Neutrophil (primary cell): ENCODE measurements around the gene NDOR1.

Source experiments
- H3K27ac ChIP-seq: fragments of 200-600 bp; sonication (generic); 2 replicates; pipeline ENCODE4 v1.5.1; 2016; ENCODE audit warnings: mild to moderate bottlenecking, moderate library complexity
- H3K27me3 ChIP-seq: fragments of 200-600 bp; sonication (generic); 2 replicates; pipeline ENCODE4 v1.6.0; 2016; ENCODE audit warnings: mild to moderate bottlenecking
- H3K36me3 ChIP-seq: fragments of 200-600 bp; sonication (generic); 2 replicates; pipeline ENCODE4 v1.5.1; 2017
- H3K4me1 ChIP-seq, 2 experiments: fragments of 200-600 bp in 1 of 2; sonication (generic) in 1 of 2; 1 replicate in 1 of 2; 2 replicates in 1 of 2; pipeline versions ENCODE4 v1.5.1 to v1.6.1; 2013 to 2016; ENCODE audit warnings: low read depth in 1 of 2, low read length in 1 of 2, mild to moderate bottlenecking in 1 of 2, moderate library complexity in 1 of 2; ENCODE audit not compliant: control insufficient read depth in 1 of 2, insufficient read depth in 1 of 2
- H3K4me3 ChIP-seq, 2 experiments: fragments of 200-600 bp in 1 of 2; sonication (generic) in 1 of 2; 1 replicate in 1 of 2; 2 replicates in 1 of 2; pipeline ENCODE4 v1.5.1; 2013 to 2016; ENCODE audit warnings: low read depth in 1 of 2, low read length in 1 of 2, mild to moderate bottlenecking in 1 of 2, moderate library complexity in 1 of 2
- H3K9me3 ChIP-seq: fragments of 200-600 bp; sonication (generic); 2 replicates; pipeline ENCODE4 v1.5.1; 2016
- TF ChIP-seq, protein P1 (sequence below): fragments of 200-600 bp; sonication (generic); IDR thresholded peaks from 2 replicates; pipeline ENCODE4 v1.5.1; 2016; ENCODE audit warnings: antibody characterized with exemption

Gene NDOR1

DNA sequence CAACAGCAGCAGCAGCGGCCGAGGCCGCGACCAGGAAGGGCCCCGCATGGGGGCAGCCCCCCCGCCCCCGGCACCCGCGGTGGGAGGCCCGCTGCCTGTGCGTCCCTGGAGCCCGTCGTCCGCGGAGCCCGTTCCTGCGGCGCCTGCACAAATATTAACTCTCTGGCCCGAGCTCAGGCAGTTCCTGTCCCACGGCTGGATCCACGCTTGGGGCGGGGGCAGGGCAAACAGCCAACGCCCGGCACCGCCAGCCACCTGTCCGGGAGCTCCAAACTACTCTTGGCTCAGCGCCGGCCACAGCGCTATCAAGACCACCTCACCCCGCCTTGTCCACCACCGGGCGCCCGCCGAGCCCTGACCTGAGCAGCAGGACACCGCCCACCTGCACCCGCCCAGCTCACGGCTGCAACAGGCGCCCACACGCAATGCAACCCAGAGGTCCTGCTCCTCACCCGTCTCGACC is 35.6 kb upstream of the NDOR1 start, which contains the start of gene LRRC26:
LRRC26 (minus strand) TSS at position 156 of the 463 bp plus-strand sequence; CDS start at position 48, 108 bp downstream.
- TF ChIP-seq, protein P1, sequence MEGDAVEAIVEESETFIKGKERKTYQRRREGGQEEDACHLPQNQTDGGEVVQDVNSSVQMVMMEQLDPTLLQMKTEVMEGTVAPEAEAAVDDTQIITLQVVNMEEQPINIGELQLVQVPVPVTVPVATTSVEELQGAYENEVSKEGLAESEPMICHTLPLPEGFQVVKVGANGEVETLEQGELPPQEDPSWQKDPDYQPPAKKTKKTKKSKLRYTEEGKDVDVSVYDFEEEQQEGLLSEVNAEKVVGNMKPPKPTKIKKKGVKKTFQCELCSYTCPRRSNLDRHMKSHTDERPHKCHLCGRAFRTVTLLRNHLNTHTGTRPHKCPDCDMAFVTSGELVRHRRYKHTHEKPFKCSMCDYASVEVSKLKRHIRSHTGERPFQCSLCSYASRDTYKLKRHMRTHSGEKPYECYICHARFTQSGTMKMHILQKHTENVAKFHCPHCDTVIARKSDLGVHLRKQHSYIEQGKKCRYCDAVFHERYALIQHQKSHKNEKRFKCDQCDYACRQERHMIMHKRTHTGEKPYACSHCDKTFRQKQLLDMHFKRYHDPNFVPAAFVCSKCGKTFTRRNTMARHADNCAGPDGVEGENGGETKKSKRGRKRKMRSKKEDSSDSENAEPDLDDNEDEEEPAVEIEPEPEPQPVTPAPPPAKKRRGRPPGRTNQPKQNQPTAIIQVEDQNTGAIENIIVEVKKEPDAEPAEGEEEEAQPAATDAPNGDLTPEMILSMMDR: no peak
- peaks cover 100% of the 10 kb centered on the region for H3K27me3 ChIP-seq
- H3K4me1 ChIP-seq: peaks cover 0 to 4% of the 10 kb centered on the region in 2 experiments
- no peaks in the 10 kb centered on the region for H3K36me3 ChIP-seq
- no peaks in the 10 kb centered on the region for H3K9me3 ChIP-seq
- no peak within 1 kb of the TSS for H3K4me3 ChIP-seq
- H3K27ac ChIP-seq: no peak within 1 kb of the TSS

DNA sequence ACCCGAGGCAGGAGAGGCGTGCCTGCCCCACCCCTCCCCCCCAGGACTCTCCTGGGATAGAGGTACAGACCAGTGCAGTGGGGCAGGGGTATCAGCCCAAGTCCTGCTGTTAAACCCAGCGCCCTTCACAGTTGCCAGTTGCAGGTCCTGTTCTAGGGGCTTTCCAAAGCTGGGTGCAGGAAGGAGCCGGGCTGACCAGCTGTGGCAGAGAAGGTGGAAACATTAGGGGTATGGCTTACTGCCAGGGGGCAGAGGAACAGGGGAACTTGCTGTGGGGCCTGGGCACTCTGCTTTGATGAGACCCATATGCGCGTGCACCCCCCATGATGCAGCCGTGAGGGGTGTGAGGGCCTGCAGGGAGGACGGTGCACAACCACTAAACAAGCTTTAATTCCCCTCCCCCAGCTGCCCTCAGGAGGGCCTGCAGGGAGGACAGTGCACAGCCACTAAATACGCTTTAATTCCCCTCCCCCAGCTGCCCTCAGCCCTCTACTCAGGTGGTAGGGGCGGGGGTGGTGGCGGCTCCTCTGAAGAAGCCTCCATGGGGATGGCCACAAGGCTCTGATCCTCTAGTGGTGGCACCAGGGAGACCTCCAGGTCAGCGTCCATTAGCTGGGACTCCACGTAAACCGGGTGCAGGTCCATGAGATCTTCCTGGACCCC is 34.9 kb upstream of the NDOR1 start:
- H3K27me3 ChIP-seq: peaks cover 100% of the 10 kb centered on the region
- H3K4me1 ChIP-seq: peaks cover 0 to 4% of the 10 kb centered on the region in 2 experiments
- no peak overlapping the region for H3K4me3 ChIP-seq
- no peaks in the 10 kb centered on the region for H3K9me3 ChIP-seq
- TF ChIP-seq, protein P1: no peak
- H3K27ac ChIP-seq: no peak overlapping the region
- no peaks in the 10 kb centered on the region for H3K36me3 ChIP-seq

DNA sequence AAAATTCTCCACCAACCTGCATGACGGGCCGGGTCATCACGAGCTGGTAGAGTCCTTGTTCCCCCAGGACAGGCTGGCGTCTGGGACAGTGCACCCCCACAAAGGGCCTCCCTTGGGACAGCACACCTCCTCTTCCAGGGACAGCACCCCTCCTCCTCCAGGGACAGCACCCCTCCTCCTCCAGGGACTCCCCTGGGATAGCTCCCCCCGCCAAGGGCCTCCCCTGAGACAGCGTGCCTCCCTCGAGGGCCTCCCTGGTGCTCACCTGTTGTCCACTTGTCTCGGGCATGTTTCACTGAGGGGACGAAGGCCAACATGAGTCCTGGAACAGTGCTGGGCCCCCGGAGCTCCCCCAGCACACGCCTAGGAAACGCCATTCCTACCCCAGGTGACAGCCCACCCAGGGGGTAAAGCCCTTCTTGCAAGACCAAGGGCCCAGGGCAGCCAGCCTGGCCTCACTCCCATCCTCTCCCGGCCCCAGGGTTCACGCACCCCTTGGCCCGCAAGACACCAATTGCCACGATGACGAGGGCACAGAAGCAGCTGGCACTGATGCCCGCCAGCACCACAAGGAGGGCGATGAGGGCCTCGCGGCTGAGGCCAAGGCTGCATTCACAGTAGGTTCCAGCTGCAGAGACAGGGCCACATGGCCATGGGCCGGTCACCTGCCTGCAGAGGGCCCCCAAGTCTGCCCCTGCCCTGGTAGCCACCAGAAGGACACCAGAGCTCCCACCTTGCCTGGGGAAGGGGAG is 34.2 kb upstream of the NDOR1 start:
- H3K36me3 ChIP-seq: no peaks in the 10 kb centered on the region
- peaks cover 97% of the 10 kb centered on the region for H3K27me3 ChIP-seq
- peaks cover 0 to 4% of the 10 kb centered on the region in 2 experiments for H3K4me1 ChIP-seq
- H3K27ac ChIP-seq: no peak overlapping the region
- H3K9me3 ChIP-seq: no peaks in the 10 kb centered on the region
- TF ChIP-seq, protein P1: no peak
- no peak overlapping the region for H3K4me3 ChIP-seq

DNA sequence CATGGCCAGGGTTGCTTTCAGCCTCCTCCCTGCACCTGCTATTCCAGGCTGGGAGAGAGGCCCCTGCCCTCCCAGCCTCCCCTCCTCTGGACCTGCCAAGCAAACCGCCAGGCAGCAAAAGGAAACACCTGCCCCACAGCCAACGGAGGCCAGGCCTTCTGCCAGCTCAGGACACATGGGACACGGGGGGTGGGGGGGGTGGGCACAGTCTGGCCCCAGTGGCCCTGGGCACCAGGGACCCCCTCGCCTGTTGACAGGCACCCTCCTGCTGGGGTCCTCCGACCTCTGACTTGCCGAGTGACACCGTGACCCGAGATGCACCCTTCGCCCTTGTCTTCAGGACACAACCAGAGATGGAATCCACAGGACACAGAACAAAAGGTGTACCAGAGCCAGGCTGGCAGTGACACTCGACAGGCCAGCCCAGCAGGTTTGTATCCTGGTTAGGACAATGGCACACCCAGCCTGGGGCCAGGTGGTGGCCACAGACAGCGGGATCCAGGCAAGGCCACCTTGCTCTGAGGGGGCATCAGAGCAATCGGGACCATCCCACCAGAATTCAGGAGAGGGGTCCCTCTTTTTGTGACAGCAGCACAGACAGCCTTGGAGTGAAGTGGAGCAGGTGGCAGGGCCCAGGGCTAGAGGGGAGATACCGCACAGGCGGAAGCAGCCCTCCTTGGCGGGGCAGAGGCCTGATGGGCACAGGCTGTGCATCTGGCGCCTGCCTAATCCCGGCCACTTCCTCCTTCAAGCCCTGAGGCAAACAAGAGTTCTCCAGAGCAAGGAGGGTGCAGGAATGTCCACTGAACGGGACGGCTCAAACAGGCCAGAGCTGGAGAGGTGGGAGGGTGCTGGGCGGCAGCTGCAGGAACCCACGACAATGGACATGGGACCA is 32.4 kb upstream of the NDOR1 start:
- peaks cover 78% of the 10 kb centered on the region for H3K27me3 ChIP-seq
- H3K4me3 ChIP-seq: no peak overlapping the region
- TF ChIP-seq, protein P1: no peak
- peaks cover 16% of the 10 kb centered on the region for H3K36me3 ChIP-seq
- no peaks in the 10 kb centered on the region for H3K9me3 ChIP-seq
- H3K4me1 ChIP-seq: peaks cover 0 to 4% of the 10 kb centered on the region in 2 experiments
- H3K27ac ChIP-seq: no peak overlapping the region
